D721Med (cell line): Measurements from ENCODE around the gene CDH11.

Source experiments
- DNase-seq: peaks from one replicate; pipeline ENCODE4 v3.0.0; 2011; ENCODE audit warnings: low spot score; ENCODE audit not compliant: insufficient read length
- FAIRE-seq: peaks from 2 replicates; lab custom pipeline; 2011; peaks lifted over from hg19 to GRCh38; lab: Jason Lieb, UNC
- TF ChIP-seq, protein P1 (sequence below): IDR thresholded peaks from 2 replicates; pipeline ENCODE4 v1.5.1; 2012; ENCODE audit warnings: mild to moderate bottlenecking, control low read depth; ENCODE audit not compliant: insufficient read depth; ENCODE audit errors: missing control alignments

The CDH11 gene

DNA sequence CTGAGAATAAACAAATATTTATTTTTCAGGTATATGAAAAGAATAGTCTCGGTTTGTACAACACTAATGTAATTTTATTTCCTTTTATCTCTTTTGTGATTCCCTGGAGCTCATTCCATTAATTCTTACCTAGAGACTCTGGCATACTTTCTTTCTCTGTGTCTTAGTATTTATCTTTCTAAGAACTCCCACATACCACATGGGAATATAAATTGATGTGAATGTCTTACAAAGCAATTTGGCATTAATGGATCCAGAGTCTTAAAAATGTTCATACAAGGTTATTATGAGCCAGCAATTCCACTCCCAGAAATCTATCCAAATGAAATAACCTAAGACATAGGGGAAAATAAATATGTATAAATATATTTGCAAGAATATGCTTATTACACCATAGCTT is 202.7 kb downstream of the CDH11 start:
- no peak for DNase-seq
- TF ChIP-seq, protein P1, sequence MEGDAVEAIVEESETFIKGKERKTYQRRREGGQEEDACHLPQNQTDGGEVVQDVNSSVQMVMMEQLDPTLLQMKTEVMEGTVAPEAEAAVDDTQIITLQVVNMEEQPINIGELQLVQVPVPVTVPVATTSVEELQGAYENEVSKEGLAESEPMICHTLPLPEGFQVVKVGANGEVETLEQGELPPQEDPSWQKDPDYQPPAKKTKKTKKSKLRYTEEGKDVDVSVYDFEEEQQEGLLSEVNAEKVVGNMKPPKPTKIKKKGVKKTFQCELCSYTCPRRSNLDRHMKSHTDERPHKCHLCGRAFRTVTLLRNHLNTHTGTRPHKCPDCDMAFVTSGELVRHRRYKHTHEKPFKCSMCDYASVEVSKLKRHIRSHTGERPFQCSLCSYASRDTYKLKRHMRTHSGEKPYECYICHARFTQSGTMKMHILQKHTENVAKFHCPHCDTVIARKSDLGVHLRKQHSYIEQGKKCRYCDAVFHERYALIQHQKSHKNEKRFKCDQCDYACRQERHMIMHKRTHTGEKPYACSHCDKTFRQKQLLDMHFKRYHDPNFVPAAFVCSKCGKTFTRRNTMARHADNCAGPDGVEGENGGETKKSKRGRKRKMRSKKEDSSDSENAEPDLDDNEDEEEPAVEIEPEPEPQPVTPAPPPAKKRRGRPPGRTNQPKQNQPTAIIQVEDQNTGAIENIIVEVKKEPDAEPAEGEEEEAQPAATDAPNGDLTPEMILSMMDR: no peak
- FAIRE-seq: no peak

GRCh38 chr16:64916051-64916450 is 205.8 kb downstream of the CDH11 start:
- DNase-seq (no peak), FAIRE-seq (no peak)
- TF ChIP-seq, protein P1: no peak

DNA sequence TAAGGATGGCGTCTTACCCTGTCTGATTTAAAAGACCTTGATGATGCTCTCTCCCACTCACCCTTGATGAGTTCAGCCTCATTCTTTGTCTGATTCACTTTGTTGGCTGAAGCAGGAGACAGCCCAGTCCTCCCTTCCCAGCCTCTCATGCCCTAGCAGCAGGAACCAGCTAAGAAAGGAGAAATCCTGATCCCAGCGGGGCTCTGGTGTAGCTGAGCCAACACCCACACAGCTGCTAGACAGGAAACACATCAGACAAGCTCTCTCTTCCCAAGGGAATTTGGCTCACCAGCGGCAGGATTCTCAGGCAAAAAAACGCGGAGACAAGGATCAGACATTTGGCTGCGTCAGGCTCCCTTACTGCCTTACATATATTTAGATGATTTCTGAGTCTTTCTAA is 211.5 kb downstream of the CDH11 start:
- TF ChIP-seq, protein P1: no peak
- FAIRE-seq (no peak), DNase-seq (no peak)

- TF ChIP-seq, protein P1: no peak
- FAIRE-seq (no peak), DNase-seq (no peak)
Measured at GRCh38 chr16:64907844-64908243, 214.0 kb downstream of the CDH11 start.

DNA sequence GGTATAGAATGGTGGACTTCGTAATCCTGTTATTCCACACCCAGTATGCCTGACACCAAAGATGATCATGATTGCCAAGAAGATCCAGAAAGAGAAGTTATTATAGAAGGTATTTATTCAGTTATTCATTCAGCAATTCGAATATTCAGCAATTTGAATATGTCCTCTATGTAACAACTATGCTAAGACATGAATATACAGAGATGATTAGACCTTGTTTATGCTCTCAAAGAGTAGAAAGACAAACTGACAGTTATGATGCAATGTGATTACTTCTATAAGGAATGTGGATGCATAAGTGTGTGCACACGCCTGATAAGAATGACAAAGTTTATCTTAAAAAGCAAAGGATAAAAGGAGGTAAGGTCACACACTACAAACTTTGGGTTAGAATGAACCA is 218.1 kb downstream of the CDH11 start:
- TF ChIP-seq, protein P1: no peak
- no peak for FAIRE-seq
- no peak for DNase-seq

GRCh38 chr16:64900517-64900916 is 221.3 kb downstream of the CDH11 start:
- DNase-seq (no peak), FAIRE-seq (no peak)
- TF ChIP-seq, protein P1: no peak

DNA sequence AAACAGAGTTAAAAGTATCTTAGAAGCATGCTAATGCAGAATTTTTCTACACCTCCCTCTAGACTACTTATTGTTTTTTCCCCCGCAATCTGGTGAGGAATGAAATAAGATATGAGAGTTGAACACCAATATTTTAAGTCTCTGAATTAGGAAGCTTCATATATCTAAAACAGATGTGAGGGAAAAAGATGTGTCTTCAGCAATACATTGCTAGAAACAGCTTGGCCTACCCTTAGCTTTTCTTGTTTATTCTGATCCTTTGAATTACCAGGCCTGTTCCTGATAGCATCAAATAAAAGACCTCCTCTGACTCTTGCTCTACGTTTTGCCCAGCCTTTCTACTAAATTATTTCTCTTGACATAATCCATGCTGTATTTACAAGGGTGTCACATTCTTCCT is 221.8 kb downstream of the CDH11 start:
- DNase-seq (no peak), FAIRE-seq (no peak)
- TF ChIP-seq, protein P1: no peak
